CD4-positive, alpha-beta T cell (primary cell): ENCODE results near the gene BPGM. TPM values are rescaled to one million over a fixed set of nuclear protein-coding genes. Genes with fewer than 3 reads are reported as not detected.

Experiments
- ATAC-seq: fragments of 200-7000 bp; cut with Tn5 transposase; one replicate; pipeline ENCODE4 v1.10.0; 2022; ENCODE audit warnings: mild to moderate bottlenecking; ENCODE audit not compliant: poor library complexity
- CTCF ChIA-PET: fragments of 350-600 bp; sonication (Branson Sonifier 250); formaldehyde crosslinking; loops from one replicate; lab custom pipeline; 2021; ENCODE audit warnings: antibody characterized with exemption, inconsistent platforms; lab: Charles Lee
- POLR2A ChIA-PET: fragments of 350-600 bp; sonication (Branson Sonifier 250); formaldehyde crosslinking; loops from one replicate; lab custom pipeline; 2021; ENCODE audit warnings: antibody characterized with exemption, inconsistent platforms; lab: Charles Lee
- DNase-seq, 14 experiments: peaks; one replicate each; pipeline ENCODE4 v3.0.0-alpha.2; 2013 to 2020; ENCODE audit warnings: mixed read lengths in 2 of 14
- H3K27ac ChIP-seq, 2 donors: one replicate each; pipeline versions ENCODE4 v1.5.1 to v1.7.0; 2013; ENCODE audit warnings: low read length in 2 of 2, low read depth in 1 of 2, mild to moderate bottlenecking in 1 of 2
- H3K27me3 ChIP-seq, 2 experiments: 1 replicate in 1 of 2; 2 replicates in 1 of 2; pipeline versions ENCODE4 v1.6.1 to v1.7.0; 2013; ENCODE audit warnings: low read length in 2 of 2, control low read depth in 1 of 2, mild to moderate bottlenecking in 1 of 2, moderate library complexity in 1 of 2; ENCODE audit not compliant: insufficient read depth in 2 of 2, control insufficient read depth in 1 of 2
- H3K36me3 ChIP-seq: one replicate; pipeline ENCODE4 v1.6.1; 2013; ENCODE audit warnings: low read length, control low read depth; ENCODE audit not compliant: insufficient read depth
- H3K4me1 ChIP-seq: one replicate; pipeline ENCODE4 v1.6.1; 2013; ENCODE audit warnings: low read length, control low read depth; ENCODE audit not compliant: insufficient read depth
- H3K4me3 ChIP-seq: one replicate; pipeline ENCODE4 v1.5.1; 2013; ENCODE audit warnings: mild to moderate bottlenecking, low read length, moderate library complexity
- H3K9me3 ChIP-seq, 2 experiments: 1 replicate in 1 of 2; 2 replicates in 1 of 2; pipeline versions ENCODE4 v1.6.1 to v1.7.0; 2013; ENCODE audit warnings: low read length in 2 of 2, mild to moderate bottlenecking in 2 of 2, control low read depth in 1 of 2, moderate library complexity in 1 of 2; ENCODE audit not compliant: control insufficient read depth in 1 of 2, insufficient read depth in 1 of 2
- H3K27ac Mint-ChIP-seq: one replicate; pipeline ENCODE4 v1.8.0; 2020; ENCODE audit warnings: mixed read lengths
- H3K27me3 Mint-ChIP-seq: one replicate; pipeline ENCODE4 v1.8.0; 2021; ENCODE audit warnings: mixed read lengths
- H3K36me3 Mint-ChIP-seq: one replicate; pipeline ENCODE4 v1.8.0; 2021; ENCODE audit warnings: low read depth, mixed read lengths
- H3K4me1 Mint-ChIP-seq: one replicate; pipeline ENCODE4 v1.8.0; 2021; ENCODE audit warnings: low read depth, mixed read lengths
- H3K4me3 Mint-ChIP-seq: one replicate; pipeline ENCODE4 v1.8.0; 2020; ENCODE audit warnings: mild to moderate bottlenecking, mixed read lengths
- H3K9me3 Mint-ChIP-seq: one replicate; pipeline ENCODE4 v1.8.0; 2020; ENCODE audit warnings: mixed read lengths
- intact Hi-C, 2 experiments: fragments of 100-400 bp; cut with DNase I in 1 of 2; cut with micrococcal nuclease in 1 of 2; formaldehyde crosslinking; loops; one replicate each; pipeline versions ENCODE4 v1.15.1 to v1.9.0; 2023 to 2025; cut with DNase I, micrococcal nuclease
- total RNA-seq, 174 experiments: library from RNA in 2 of 174; stranded (reverse) in 2 of 174; gene quantifications; one replicate each; pipeline ENCODE4 v1.2.3 and lab custom pipeline; 2021 to 2026
- TF ChIP-seq, protein P1 (sequence below): fragments of 200-600 bp; IDR thresholded peaks from one replicate; pipeline ENCODE4 v1.8.0; 2022; ENCODE audit warnings: antibody characterized with exemption, mild to moderate bottlenecking

The BPGM gene
- total RNA-seq, 2 experiments from 2014 or later, result 46.3 to 46.6 TPM

DNA sequence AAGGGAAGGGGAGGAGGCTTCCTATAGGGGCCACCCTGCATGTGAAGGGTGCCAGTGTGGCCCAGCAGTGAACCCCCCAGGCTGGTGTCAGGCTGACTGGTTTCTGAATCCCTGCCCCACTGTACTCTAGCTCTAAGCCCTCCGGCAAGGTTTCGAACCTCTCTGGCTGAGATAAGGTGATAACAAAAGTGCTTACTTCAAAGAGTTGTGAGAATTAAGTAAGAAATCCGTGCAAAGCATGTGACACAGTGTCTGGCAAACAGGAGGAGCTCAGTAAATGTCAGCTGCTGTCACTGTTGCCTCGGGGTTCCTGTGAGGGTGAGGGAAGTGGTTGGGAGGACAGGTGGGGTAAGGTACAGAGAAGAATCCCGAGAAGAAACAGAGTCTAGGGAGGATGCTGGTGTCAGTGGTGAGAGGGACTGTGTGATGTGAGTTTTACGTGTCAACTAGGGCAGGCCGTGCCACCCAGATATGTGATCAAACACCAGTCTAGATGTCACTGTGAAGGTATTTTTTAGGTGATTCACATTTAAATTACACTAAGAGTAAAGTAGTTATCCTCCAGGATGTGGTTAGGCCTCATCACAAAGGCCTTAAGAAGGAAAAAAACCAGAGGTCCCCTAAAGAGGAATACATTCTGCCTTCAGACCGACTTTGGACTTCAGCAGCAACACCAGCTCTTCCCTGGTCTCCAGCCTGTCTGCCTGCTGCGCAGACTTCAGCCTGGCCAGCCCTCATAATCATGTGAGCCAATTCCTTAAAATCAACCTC lies 64.4 kb downstream of the BPGM start:
- POLR2A ChIA-PET, result interaction anchor here (0.5 to 1.6 kb wide), 8 partner anchors 41 to 959 kb away, joined by 3 to 16 read pairs (median 6); partner anchors contain the start of genes BPGM and CYREN

DNA sequence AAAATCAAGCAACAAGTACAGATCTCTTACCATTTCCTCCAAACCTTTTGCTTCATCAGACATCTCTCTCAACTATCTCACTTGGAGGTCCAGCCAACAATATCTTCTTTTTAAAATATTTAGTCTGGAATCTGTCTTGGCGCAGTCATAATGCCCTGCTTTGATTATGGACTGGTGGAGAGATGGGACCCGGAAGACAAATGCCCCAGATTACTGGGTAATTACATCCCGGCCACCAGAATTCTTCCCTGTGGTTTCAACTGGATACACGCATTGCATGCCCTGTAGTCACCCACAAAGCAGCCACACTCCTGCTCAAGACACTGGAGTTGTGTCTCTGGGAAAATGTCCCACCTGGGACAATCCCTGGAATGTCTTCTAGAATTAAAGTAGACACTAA lies 65.5 kb downstream of the BPGM start:
- Mint-ChIP-seq H3K9me3 (no peaks in the 10 kb centered on the region), H3K4me1 (peaks cover 18% of the 10 kb centered on the region), H3K27ac (peak overlapping the region; percentile 84), H3K4me3 (no peak overlapping the region), H3K27me3 (no peaks in the 10 kb centered on the region), H3K36me3 (no peaks in the 10 kb centered on the region)
- H3K9me3 ChIP-seq, result no peaks in the 10 kb centered on the region
- TF ChIP-seq, protein P1, sequence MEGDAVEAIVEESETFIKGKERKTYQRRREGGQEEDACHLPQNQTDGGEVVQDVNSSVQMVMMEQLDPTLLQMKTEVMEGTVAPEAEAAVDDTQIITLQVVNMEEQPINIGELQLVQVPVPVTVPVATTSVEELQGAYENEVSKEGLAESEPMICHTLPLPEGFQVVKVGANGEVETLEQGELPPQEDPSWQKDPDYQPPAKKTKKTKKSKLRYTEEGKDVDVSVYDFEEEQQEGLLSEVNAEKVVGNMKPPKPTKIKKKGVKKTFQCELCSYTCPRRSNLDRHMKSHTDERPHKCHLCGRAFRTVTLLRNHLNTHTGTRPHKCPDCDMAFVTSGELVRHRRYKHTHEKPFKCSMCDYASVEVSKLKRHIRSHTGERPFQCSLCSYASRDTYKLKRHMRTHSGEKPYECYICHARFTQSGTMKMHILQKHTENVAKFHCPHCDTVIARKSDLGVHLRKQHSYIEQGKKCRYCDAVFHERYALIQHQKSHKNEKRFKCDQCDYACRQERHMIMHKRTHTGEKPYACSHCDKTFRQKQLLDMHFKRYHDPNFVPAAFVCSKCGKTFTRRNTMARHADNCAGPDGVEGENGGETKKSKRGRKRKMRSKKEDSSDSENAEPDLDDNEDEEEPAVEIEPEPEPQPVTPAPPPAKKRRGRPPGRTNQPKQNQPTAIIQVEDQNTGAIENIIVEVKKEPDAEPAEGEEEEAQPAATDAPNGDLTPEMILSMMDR, result no peak
- H3K36me3 ChIP-seq, result no peaks in the 10 kb centered on the region
- no peak for ATAC-seq
- intact Hi-C loops, result loop anchor here in 1 of 2 experiments (5.0 kb wide), 1 partner anchor 240 kb away; no protein-coding TSS in a partner anchor
- ChIA-PET CTCF (no interaction called here), POLR2A (no interaction called here)
- H3K4me3 ChIP-seq, result no peak overlapping the region
- no peaks in the 10 kb centered on the region for H3K27me3 ChIP-seq
- H3K4me1 ChIP-seq, result peaks cover 13% of the 10 kb centered on the region
- H3K27ac ChIP-seq, result no peak overlapping the region
- no peak for DNase-seq

More for the DNA sequence above, 64.4 kb downstream of the BPGM start:
- peaks cover 18% of the 10 kb centered on the region for H3K4me1 Mint-ChIP-seq
- no peaks in the 10 kb centered on the region for H3K36me3 Mint-ChIP-seq
- Histone ChIP-seq H3K36me3 (no peaks in the 10 kb centered on the region), H3K27me3 (no peaks in the 10 kb centered on the region), H3K4me1 (peaks cover 13% of the 10 kb centered on the region), H3K4me3 (no peak overlapping the region), H3K9me3 (no peaks in the 10 kb centered on the region), H3K27ac (peak overlapping the region; percentile 68 to 73)
- CTCF ChIA-PET, result interaction anchor here (1.2 to 2.1 kb wide), 4 partner anchors 9 to 459 kb away, joined by 3 to 8 read pairs (median 5); partner anchors contain the start of genes BPGM and CYREN
- DNase-seq (peak; percentile 31 to 88 (median 61)), ATAC-seq (peak; percentile 94)
- intact Hi-C loops, result loop anchor here in 1 of 2 experiments (1.0 to 5.0 kb wide), 4 partner anchors 42 to 241 kb away; partner anchors contain the start of gene BPGM
- TF ChIP-seq, protein P1, result no peak
- peak overlapping the region; percentile 84 for H3K27ac Mint-ChIP-seq
- no peaks in the 10 kb centered on the region for H3K27me3 Mint-ChIP-seq
- H3K4me3 Mint-ChIP-seq, result peak overlapping the region; percentile 25
- no peaks in the 10 kb centered on the region for H3K9me3 Mint-ChIP-seq

- Histone ChIP-seq H3K36me3 (no peaks in the 10 kb centered on the region), H3K4me1 (peaks cover 13% of the 10 kb centered on the region), H3K4me3 (no peak overlapping the region), H3K27me3 (no peaks in the 10 kb centered on the region), H3K27ac (no peak overlapping the region), H3K9me3 (no peaks in the 10 kb centered on the region)
- ATAC-seq (no peak), DNase-seq (no peak)
- ChIA-PET CTCF (interaction anchor here (0.9 kb wide), 1 partner anchor 54 kb away, joined by 3 read pairs; no protein-coding TSS in a partner anchor), POLR2A (no interaction called here)
- Mint-ChIP-seq H3K9me3 (no peaks in the 10 kb centered on the region), H3K27me3 (no peaks in the 10 kb centered on the region), H3K4me3 (no peak overlapping the region), H3K36me3 (no peaks in the 10 kb centered on the region), H3K27ac (peak overlapping the region; percentile 84), H3K4me1 (peaks cover 18% of the 10 kb centered on the region)
- TF ChIP-seq, protein P1, result no peak
- intact Hi-C loops, result loop anchor here in 1 of 2 experiments (5.0 kb wide), 1 partner anchor 238 kb away; no protein-coding TSS in a partner anchor
These were observed 68.0 kb downstream of the BPGM start for GRCh38 chr7:134714470-134715205.
